DOHH2 (cell line): Measurements from ENCODE around the gene HGF.

Experiments used
- EZH2phosphoT487 ChIP-seq: fragments of 200-600 bp; sonication (generic); IDR thresholded peaks from 2 replicates; pipeline ENCODE4 v1.6.1; 2017; ENCODE audit warnings: borderline replicate concordance, mild to moderate bottlenecking, antibody characterized with exemption, low read length, moderate library complexity, mixed read lengths
- TF ChIP-seq, protein P1 (sequence below): fragments of 200-600 bp; sonication (generic); IDR thresholded peaks from one replicate; pipeline ENCODE4 v1.5.1; 2014; ENCODE audit warnings: antibody characterized with exemption, mild to moderate bottlenecking, low read depth, low read length; ENCODE audit not compliant: poor library complexity, severe bottlenecking

DNA sequence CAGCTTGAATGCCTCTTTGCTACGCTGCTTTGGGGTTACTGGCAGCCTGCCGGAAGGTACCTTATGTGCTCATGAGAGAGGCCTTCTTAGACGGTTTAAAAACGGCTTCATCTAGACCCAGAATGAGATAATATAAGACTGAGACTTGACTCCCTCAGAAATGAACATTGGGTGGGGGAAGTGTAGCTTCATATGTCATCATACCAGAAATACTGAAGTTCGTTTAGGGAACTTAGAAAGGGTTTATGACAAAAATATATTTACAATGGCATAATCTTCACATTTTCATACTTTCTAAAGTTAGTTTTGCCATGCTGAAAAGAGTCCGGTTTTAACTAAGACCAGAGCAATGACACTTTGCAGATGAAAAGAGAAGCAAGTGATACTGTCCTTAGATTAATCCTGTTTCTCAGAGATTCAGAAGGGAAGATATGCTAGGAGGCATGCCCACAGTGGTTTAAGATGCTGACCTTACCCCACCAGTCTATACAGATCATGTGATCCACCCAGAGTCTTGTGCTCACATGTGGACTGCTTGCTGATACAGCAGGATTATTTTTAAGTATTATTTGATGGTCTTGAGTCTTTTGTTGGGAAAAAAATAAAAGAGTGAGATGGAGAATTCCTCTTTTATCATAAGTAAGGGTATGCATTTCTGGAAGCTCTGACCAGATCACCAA is 40.8 kb upstream of the HGF start:
- TF ChIP-seq, protein P1, sequence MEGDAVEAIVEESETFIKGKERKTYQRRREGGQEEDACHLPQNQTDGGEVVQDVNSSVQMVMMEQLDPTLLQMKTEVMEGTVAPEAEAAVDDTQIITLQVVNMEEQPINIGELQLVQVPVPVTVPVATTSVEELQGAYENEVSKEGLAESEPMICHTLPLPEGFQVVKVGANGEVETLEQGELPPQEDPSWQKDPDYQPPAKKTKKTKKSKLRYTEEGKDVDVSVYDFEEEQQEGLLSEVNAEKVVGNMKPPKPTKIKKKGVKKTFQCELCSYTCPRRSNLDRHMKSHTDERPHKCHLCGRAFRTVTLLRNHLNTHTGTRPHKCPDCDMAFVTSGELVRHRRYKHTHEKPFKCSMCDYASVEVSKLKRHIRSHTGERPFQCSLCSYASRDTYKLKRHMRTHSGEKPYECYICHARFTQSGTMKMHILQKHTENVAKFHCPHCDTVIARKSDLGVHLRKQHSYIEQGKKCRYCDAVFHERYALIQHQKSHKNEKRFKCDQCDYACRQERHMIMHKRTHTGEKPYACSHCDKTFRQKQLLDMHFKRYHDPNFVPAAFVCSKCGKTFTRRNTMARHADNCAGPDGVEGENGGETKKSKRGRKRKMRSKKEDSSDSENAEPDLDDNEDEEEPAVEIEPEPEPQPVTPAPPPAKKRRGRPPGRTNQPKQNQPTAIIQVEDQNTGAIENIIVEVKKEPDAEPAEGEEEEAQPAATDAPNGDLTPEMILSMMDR, result no peak
- TF ChIP-seq EZH2phosphoT487, result no peak
